Tibial artery (tissue), 4 donors: Measurements from ENCODE around the gene ARMC10.

Experiments
- DNase-seq, 2 donors: peaks; one replicate each; pipeline ENCODE4 v3.0.0-alpha.2; 2019
- H3K27ac ChIP-seq, 2 donors: fragments of 200-600 bp; sonication (generic) in 1 of 2; 1 replicate in 1 of 2; 2 replicates in 1 of 2; pipeline ENCODE4 v1.5.1; 2018 to 2019; ENCODE audit warnings: mild to moderate bottlenecking in 1 of 2
- H3K27me3 ChIP-seq, 2 donors: fragments of 200-600 bp; sonication (generic) in 1 of 2; one replicate each; pipeline versions ENCODE4 v1.5.1 to v1.6.0; 2016 to 2019
- H3K36me3 ChIP-seq, 3 donors: fragments of 200-600 bp; sonication (generic) in 2 of 3; one replicate each; pipeline ENCODE4 v1.5.1; 2016 to 2019; ENCODE audit warnings: mild to moderate bottlenecking in 2 of 3
- H3K4me1 ChIP-seq, 4 donors: fragments of 200-600 bp; sonication (generic) in 2 of 4; 1 replicate in 3 of 4; 2 replicates in 1 of 4; pipeline ENCODE4 v1.5.1; 2016 to 2019
- H3K4me3 ChIP-seq, 2 donors: fragments of 200-600 bp; sonication (generic) in 1 of 2; 1 replicate in 1 of 2; 2 replicates in 1 of 2; pipeline ENCODE4 v1.5.1; 2018 to 2019; ENCODE audit warnings: mild to moderate bottlenecking in 2 of 2
- H3K9me3 ChIP-seq, 3 donors: fragments of 200-600 bp; sonication (generic) in 1 of 3; one replicate each; pipeline ENCODE4 v1.5.1; 2016 to 2019
- intact Hi-C: fragments of 100-400 bp; cut with DNase I; formaldehyde crosslinking; loops from one replicate; pipeline ENCODE4 v1.15.0; 2023; ENCODE audit warnings: low total_unique reads
- TF ChIP-seq, protein P1 (sequence below), 2 experiments: fragments of 200-600 bp in 1 of 2; fragments of 450-650 bp in 1 of 2; IDR thresholded peaks; one replicate each; pipeline ENCODE4 v1.5.1; 2017 to 2019; ENCODE audit warnings: antibody characterized with exemption in 2 of 2, mild to moderate bottlenecking in 1 of 2, moderate library complexity in 1 of 2

Gene ARMC10

GRCh38 chr7:103116511-103116910, 41.6 kb downstream of the ARMC10 start:
- Histone ChIP-seq H3K4me1 (peaks cover 0 to 20% (median 8%) of the 10 kb centered on the region in 4 donors), H3K36me3 (peaks cover 0 to 19% (median 4%) of the 10 kb centered on the region in 3 donors), H3K4me3 (no peak overlapping the region), H3K27ac (no peak overlapping the region), H3K9me3 (no peaks in the 10 kb centered on the region), H3K27me3 (no peaks in the 10 kb centered on the region)
- intact Hi-C loops: no loop called here
- TF ChIP-seq, protein P1, sequence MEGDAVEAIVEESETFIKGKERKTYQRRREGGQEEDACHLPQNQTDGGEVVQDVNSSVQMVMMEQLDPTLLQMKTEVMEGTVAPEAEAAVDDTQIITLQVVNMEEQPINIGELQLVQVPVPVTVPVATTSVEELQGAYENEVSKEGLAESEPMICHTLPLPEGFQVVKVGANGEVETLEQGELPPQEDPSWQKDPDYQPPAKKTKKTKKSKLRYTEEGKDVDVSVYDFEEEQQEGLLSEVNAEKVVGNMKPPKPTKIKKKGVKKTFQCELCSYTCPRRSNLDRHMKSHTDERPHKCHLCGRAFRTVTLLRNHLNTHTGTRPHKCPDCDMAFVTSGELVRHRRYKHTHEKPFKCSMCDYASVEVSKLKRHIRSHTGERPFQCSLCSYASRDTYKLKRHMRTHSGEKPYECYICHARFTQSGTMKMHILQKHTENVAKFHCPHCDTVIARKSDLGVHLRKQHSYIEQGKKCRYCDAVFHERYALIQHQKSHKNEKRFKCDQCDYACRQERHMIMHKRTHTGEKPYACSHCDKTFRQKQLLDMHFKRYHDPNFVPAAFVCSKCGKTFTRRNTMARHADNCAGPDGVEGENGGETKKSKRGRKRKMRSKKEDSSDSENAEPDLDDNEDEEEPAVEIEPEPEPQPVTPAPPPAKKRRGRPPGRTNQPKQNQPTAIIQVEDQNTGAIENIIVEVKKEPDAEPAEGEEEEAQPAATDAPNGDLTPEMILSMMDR (IDR thresholded peaks at IDR 0.05): no peak
- no peak for DNase-seq

DNA sequence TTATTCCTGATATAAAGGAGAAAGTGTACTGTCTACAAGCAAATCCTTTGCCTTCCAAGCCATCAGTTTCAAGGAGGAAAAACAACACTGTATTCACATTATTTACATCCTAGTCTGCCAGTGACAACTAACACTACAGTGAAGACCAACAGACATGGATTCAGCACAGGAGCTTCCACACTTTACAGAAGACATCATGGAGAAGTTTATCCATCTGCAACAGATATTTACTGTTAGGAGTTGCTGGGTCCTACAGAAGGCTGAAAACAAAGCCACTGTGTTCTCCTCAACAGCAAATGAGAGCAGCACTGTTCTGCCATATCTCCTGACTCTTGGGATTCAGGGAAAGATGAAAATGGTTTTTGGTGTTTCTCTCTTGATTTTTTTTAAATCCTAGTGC, 42.1 kb downstream of the ARMC10 start:
- Histone ChIP-seq H3K9me3 (no peaks in the 10 kb centered on the region), H3K27me3 (no peaks in the 10 kb centered on the region), H3K4me3 (no peak overlapping the region), H3K4me1 (peaks cover 0 to 20% (median 8%) of the 10 kb centered on the region in 4 donors), H3K27ac (no peak overlapping the region), H3K36me3 (peaks cover 0 to 19% (median 4%) of the 10 kb centered on the region in 3 donors)
- TF ChIP-seq, protein P1 (IDR thresholded peaks at IDR 0.05): no peak
- no peak for DNase-seq
- intact Hi-C loops: no loop called here

GRCh38 chr7:103117465-103117864, 42.5 kb downstream of the ARMC10 start:
- no peak for DNase-seq
- Histone ChIP-seq H3K4me1 (peaks cover 0 to 20% (median 8%) of the 10 kb centered on the region in 4 donors), H3K4me3 (no peak overlapping the region), H3K9me3 (no peaks in the 10 kb centered on the region), H3K36me3 (peaks cover 0 to 21% (median 2%) of the 10 kb centered on the region in 3 donors), H3K27me3 (no peaks in the 10 kb centered on the region), H3K27ac (no peak overlapping the region)
- intact Hi-C loops: no loop called here
- TF ChIP-seq, protein P1 (IDR thresholded peaks at IDR 0.05): no peak

GRCh38 chr7:103119791-103120291, 44.9 kb downstream of the ARMC10 start:
- H3K27me3 ChIP-seq: no peaks in the 10 kb centered on the region
- no peaks in the 10 kb centered on the region for H3K9me3 ChIP-seq
- peak overlapping the region; percentile 57 to 76 for H3K27ac ChIP-seq
- no peak overlapping the region for H3K4me3 ChIP-seq
- H3K4me1 ChIP-seq: peaks cover 0 to 18% (median 8%) of the 10 kb centered on the region in 4 donors
- TF ChIP-seq, protein P1 (IDR thresholded peaks at IDR 0.05): no peak
- intact Hi-C loops: no loop called here
- DNase-seq: no peak
- peaks cover 0 to 24% (median 7%) of the 10 kb centered on the region in 3 donors for H3K36me3 ChIP-seq

- Histone ChIP-seq H3K36me3 (peaks cover 0 to 24% (median 7%) of the 10 kb centered on the region in 3 donors), H3K4me3 (no peak overlapping the region), H3K4me1 (peaks cover 0 to 18% (median 8%) of the 10 kb centered on the region in 4 donors), H3K27ac (peak overlapping the region; percentile 57 to 76), H3K27me3 (no peaks in the 10 kb centered on the region), H3K9me3 (no peaks in the 10 kb centered on the region)
- intact Hi-C loops: no loop called here
- no peak for DNase-seq
- TF ChIP-seq, protein P1 (IDR thresholded peaks at IDR 0.05): no peak
These were observed 45.4 kb downstream of the ARMC10 start for GRCh38 chr7:103120362-103120761.
